G401.6 (cell line): Measurements from ENCODE around the gene IER5.

Experiments used
- FAIRE-seq: peaks from 2 replicates; lab custom pipeline; 2012; peaks lifted over from hg19 to GRCh38; lab: Jason Lieb, UNC

IER5 gene

GRCh38 chr1:181077576-181078242, 10.8 kb upstream of the IER5 start:
- FAIRE-seq: no peak

GRCh38 chr1:181079382-181079781, 9.1 kb upstream of the IER5 start:
- no peak for FAIRE-seq

GRCh38 chr1:181079920-181080319, 8.6 kb upstream of the IER5 start:
- no peak for FAIRE-seq

- no peak for FAIRE-seq
These were observed 7.9 kb upstream of the IER5 start for GRCh38 chr1:181080556-181080955.

- FAIRE-seq: no peak
These were observed 7.1 kb upstream of the IER5 start for GRCh38 chr1:181081395-181081794.

GRCh38 chr1:181083842-181084605, 4.5 kb upstream of the IER5 start:
- peak; percentile 88 for FAIRE-seq

- no peak for FAIRE-seq
These were observed 3.9 kb upstream of the IER5 start for GRCh38 chr1:181084606-181084969.

GRCh38 chr1:181086091-181086490, 2.4 kb upstream of the IER5 start:
- no peak for FAIRE-seq

- no peak for FAIRE-seq
These were observed 1.6 kb upstream of the IER5 start for GRCh38 chr1:181086926-181087325.

- no peak for FAIRE-seq
These were observed 1.0 kb upstream of the IER5 start for GRCh38 chr1:181087400-181087901.

GRCh38 chr1:181089017-181089675, 646 bp downstream of the IER5 start:
- FAIRE-seq: no peak

GRCh38 chr1:181089676-181090544, 1.4 kb downstream of the IER5 start:
- no peak for FAIRE-seq

GRCh38 chr1:181090641-181091126, 2.2 kb downstream of the IER5 start:
- no peak for FAIRE-seq

GRCh38 chr1:181091309-181092040, 3.0 kb downstream of the IER5 start:
- no peak for FAIRE-seq

GRCh38 chr1:181092056-181092455, 3.6 kb downstream of the IER5 start:
- no peak for FAIRE-seq

GRCh38 chr1:181092883-181093458, 4.5 kb downstream of the IER5 start:
- FAIRE-seq: no peak

- no peak for FAIRE-seq
These were observed 6.1 kb downstream of the IER5 start for GRCh38 chr1:181094416-181095212.

GRCh38 chr1:181095260-181095659, 6.8 kb downstream of the IER5 start:
- no peak for FAIRE-seq

- FAIRE-seq: no peak
These were observed 7.3 kb downstream of the IER5 start for GRCh38 chr1:181095763-181096184.

GRCh38 chr1:181097242-181097641, 8.7 kb downstream of the IER5 start:
- FAIRE-seq: no peak
